GM18873 (cell line): ENCODE data around the gene KIF5C.

Experiments used
- ATAC-seq: cut with Tn5 transposase; IDR thresholded peaks from one replicate; pipeline ENCODE4 v1.9.1; 2021; ENCODE audit warnings: mild to moderate bottlenecking, moderate library complexity, moderate number of reproducible peaks; ENCODE audit not compliant: unreplicated experiment, low FRiP score

KIF5C gene

GRCh38 chr2:148983896-148984295 is 108.9 kb downstream of the KIF5C start:
- ATAC-seq = no peak

GRCh38 chr2:148984449-148984848 is 109.4 kb downstream of the KIF5C start:
- no peak for ATAC-seq

- no peak for ATAC-seq
Measured at GRCh38 chr2:148987286-148987685, 112.3 kb downstream of the KIF5C start.

- no peak for ATAC-seq
Measured at GRCh38 chr2:148988337-148988736, 113.3 kb downstream of the KIF5C start.

DNA sequence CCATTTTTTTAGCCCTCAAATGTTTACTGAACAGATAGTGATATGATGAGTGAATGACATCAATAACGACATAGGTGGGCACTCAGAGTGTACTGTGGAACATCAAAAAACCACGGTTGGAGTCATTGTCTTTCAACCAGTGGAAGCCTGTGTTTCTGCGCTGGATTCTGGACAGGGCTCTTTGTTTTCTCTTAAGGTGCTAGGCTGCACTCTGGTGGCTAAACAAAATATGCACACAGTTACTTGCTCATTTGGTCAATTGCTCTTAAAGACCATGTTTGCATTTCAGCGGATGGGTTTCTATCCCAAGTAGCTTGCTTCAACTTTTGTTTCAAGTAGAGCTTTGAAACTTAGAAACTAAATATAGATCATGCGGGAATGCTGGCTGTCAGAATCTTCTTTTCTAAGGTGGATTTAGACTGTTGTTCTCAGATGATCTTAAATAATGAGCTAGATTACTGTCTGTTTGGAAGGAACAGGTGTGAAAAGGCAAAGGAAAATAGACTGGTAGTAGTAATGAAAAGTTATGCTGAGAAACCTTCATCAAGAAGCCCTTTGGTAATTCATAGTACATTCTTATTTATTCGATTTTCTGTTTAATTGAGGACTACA is 115.0 kb downstream of the KIF5C start:
- peak; percentile 94 for ATAC-seq

DNA sequence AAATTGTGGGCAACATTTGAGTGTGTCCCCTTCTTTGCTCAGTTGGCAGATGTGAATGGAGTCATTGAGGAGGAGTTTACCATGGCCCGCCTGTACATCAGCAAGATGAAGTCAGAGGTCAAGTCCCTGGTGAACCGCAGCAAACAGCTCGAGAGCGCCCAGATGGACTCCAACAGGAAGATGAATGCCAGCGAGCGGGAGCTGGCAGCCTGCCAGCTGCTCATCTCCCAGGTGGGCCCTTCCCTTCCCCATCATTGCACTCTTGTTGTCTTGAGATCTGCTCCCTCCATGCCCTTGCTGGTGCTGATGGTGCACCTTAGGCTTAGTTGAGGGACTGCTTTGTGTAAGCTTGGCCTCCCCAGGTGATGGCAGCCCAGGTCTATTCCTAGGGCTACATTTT is 115.9 kb downstream of the KIF5C start:
- ATAC-seq = no peak

GRCh38 chr2:148992448-148992847 is 117.4 kb downstream of the KIF5C start:
- no peak for ATAC-seq

DNA sequence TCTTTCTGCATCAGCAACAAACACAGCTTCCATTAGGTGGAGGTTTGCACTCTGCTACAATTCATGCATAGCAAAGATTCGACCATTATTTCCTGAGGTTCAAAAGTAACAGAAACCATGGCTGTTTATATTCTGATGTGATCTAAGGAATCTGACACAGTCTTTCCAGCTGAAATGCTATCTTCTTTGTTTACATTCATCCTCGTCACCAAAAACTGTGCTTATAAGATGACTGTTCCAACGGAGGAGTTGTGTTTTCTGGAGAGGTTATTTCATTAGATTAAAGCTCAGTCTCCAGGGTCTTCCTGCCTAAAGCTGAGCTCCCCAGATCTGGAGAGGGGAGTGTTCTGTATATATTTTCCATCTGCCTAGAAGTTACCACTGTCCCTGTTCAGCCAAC is 118.3 kb downstream of the KIF5C start:
- no peak for ATAC-seq

- ATAC-seq = no peak
Measured at GRCh38 chr2:148994341-148994740, 119.3 kb downstream of the KIF5C start.

GRCh38 chr2:148996805-148997204 is 121.8 kb downstream of the KIF5C start:
- ATAC-seq = no peak

GRCh38 chr2:148998165-148998830 is 123.3 kb downstream of the KIF5C start:
- no peak for ATAC-seq

GRCh38 chr2:148998831-148999200 is 123.8 kb downstream of the KIF5C start:
- no peak for ATAC-seq

DNA sequence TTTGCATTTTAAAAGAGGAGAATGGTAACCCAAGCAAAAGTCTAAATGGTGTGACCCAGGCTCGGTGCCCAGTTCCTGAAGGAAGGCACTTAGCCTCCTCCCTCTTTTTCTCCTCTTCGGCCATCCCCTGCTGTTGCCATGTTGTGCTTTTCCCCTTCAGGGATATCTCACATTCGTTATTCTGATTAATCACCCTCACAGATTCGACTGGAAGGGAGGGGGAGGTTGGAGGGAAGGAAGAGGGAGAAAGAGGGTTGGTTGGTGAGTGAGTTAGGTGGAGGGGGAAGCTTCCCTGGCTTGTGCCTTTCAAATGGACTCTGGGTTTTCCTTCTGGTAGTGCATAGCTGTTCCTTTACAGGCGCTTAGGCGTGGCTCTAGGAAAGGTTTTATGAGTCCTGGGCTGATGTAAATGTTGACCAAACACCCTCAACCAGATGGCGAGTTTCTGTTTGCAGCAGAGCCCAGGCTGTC is 124.5 kb downstream of the KIF5C start:
- no peak for ATAC-seq

GRCh38 chr2:149000158-149000938 is 125.3 kb downstream of the KIF5C start:
- no peak for ATAC-seq

GRCh38 chr2:149001496-149001895 is 126.5 kb downstream of the KIF5C start:
- ATAC-seq = no peak

DNA sequence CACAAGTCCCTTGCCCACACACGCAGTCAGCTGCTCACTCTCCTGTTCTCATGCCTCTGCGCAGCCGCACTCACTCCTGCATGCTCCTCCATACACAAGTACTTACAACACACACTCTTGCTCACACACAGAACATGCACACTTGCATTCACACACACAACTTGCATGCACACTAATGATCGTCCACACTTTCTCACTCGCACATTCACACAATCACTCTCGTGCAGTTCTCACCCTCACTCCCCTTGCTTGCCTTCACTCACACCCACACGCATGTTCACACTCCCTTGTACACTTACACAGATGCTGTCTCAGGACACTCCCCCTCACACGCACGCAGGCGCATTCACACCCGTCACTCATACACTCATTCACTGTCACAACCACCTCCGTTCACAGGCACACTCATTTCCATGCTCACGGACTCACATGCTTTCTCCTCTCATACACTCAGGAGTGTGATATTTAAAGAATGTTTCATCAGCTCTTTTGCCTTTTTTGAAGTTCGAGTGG is 127.4 kb downstream of the KIF5C start:
- no peak for ATAC-seq

- ATAC-seq = no peak
Measured at GRCh38 chr2:149002891-149003740, 128.1 kb downstream of the KIF5C start.

- ATAC-seq = no peak
Measured at GRCh38 chr2:149004836-149005235, 129.8 kb downstream of the KIF5C start.

GRCh38 chr2:149005471-149006077 is 130.5 kb downstream of the KIF5C start:
- ATAC-seq = no peak
